H1 (cell line): ENCODE data around the gene MPPE1. TPM values are rescaled to one million over a fixed set of nuclear protein-coding genes. Genes with fewer than 3 reads are reported as not detected.

ENCODE experiments used
- CTCF ChIA-PET: fragments of 300-600 bp; sonication (Branson Sonifier 250); formaldehyde crosslinking; loops from one replicate; lab custom pipeline; 2021; ENCODE audit not compliant: partially characterized antibody; lab: Charles Lee
- POLR2A ChIA-PET: fragments of 300-600 bp; sonication (Branson Sonifier 250); formaldehyde crosslinking; loops from one replicate; lab custom pipeline; 2021; ENCODE audit warnings: inconsistent platforms; ENCODE audit not compliant: partially characterized antibody; lab: Charles Lee
- DNase-seq, 2 experiments: peaks; one replicate each; pipeline versions ENCODE4 v3.0.0 to v3.0.0-alpha.2; 2010 to 2022; ENCODE audit warnings: low spot score in 2 of 2, low read depth in 1 of 2, mixed read lengths in 1 of 2
- FAIRE-seq: peaks from 2 replicates; lab custom pipeline; 2011; peaks lifted over from hg19 to GRCh38; lab: Jason Lieb, UNC
- H2AFZ ChIP-seq: 2 replicates; pipeline ENCODE4 v1.8.1; 2012; ENCODE audit warnings: low read length, inconsistent platforms
- H2AK5ac ChIP-seq: 2 replicates; pipeline ENCODE4 v1.6.1; 2013; ENCODE audit warnings: low read depth, low read length
- H2BK120ac ChIP-seq: replicated peaks from 2 replicates; pipeline ENCODE3; 2013; ENCODE audit warnings: low read depth, low read length, inconsistent platforms
- H2BK12ac ChIP-seq: 2 replicates; pipeline ENCODE4 v1.6.1; 2013; ENCODE audit warnings: low read depth, low read length
- H2BK15ac ChIP-seq: 2 replicates; pipeline ENCODE4 v1.6.1; 2013; ENCODE audit warnings: low read length
- H2BK20ac ChIP-seq: 2 replicates; pipeline ENCODE4 v1.6.1; 2013; ENCODE audit warnings: low read length
- H2BK5ac ChIP-seq: 2 replicates; pipeline ENCODE4 v1.6.1; 2013; ENCODE audit warnings: low read depth, low read length
- H3K14ac ChIP-seq: 2 replicates; pipeline ENCODE4 v1.6.1; 2013; ENCODE audit warnings: inconsistent platforms; ENCODE audit not compliant: insufficient read length
- H3K18ac ChIP-seq: 2 replicates; pipeline ENCODE4 v1.6.1; 2013; ENCODE audit warnings: low read length; ENCODE audit errors: extremely low read depth
- H3K23ac ChIP-seq: 2 replicates; pipeline ENCODE4 v1.6.1; 2013; ENCODE audit warnings: inconsistent platforms; ENCODE audit not compliant: insufficient read length
- H3K23me2 ChIP-seq: 2 replicates; pipeline ENCODE4 v1.6.1; 2013; ENCODE audit warnings: low read depth, low read length
- H3K27ac ChIP-seq: 2 replicates; pipeline ENCODE4 v1.6.1; 2011; ENCODE audit warnings: low read depth, low read length, inconsistent platforms
- H3K27me3 ChIP-seq, 4 experiments: replicated peaks in 1 of 4; 1 replicate in 1 of 4; 2 replicates in 3 of 4; pipeline versions ENCODE4 v1.6.1 to v1.8.1; 2011 to 2013; ENCODE audit warnings: low read length in 3 of 4, mild to moderate bottlenecking in 3 of 4, inconsistent platforms in 2 of 4, mixed read lengths in 2 of 4, moderate library complexity in 1 of 4; ENCODE audit not compliant: control insufficient read depth in 3 of 4, insufficient read depth in 3 of 4; ENCODE audit errors: extremely low read depth in 1 of 4
- H3K36me3 ChIP-seq, 4 experiments: 2 replicates each; pipeline versions ENCODE4 v1.6.1 to v1.8.1; 2011 to 2013; ENCODE audit warnings: mild to moderate bottlenecking in 4 of 4, low read length in 3 of 4, moderate library complexity in 2 of 4, control low read depth in 1 of 4, inconsistent platforms in 1 of 4; ENCODE audit not compliant: insufficient read depth in 4 of 4, control insufficient read depth in 2 of 4
- H3K4ac ChIP-seq: replicated peaks from 2 replicates; pipeline ENCODE3; 2013; ENCODE audit warnings: low read length, low read depth, mixed read lengths, inconsistent platforms; ENCODE audit not compliant: insufficient read length
- H3K4me1 ChIP-seq, 4 experiments: replicated peaks in 1 of 4; 1 replicate in 1 of 4; 2 replicates in 3 of 4; pipeline versions ENCODE4 v1.6.1 to v1.8.1; 2011 to 2013; ENCODE audit warnings: low read length in 3 of 4, inconsistent platforms in 2 of 4, mixed read lengths in 1 of 4; ENCODE audit not compliant: insufficient read depth in 4 of 4, control insufficient read depth in 3 of 4
- H3K4me2 ChIP-seq, 2 experiments: 2 replicates each; pipeline versions ENCODE4 v1.6.1 to v1.8.1; 2011 to 2013; ENCODE audit warnings: low read depth in 2 of 2, low read length in 2 of 2, control low read depth in 1 of 2, inconsistent platforms in 1 of 2, mild to moderate bottlenecking in 1 of 2; ENCODE audit not compliant: insufficient read depth in 1 of 2
- H3K4me3 ChIP-seq, 4 experiments: fragments of 200-600, 300-600 bp in 1 of 4; sonication (generic), shearing (Covaris generic), sonication (Bioruptor Twin) in 1 of 4; 2 replicates each; pipeline versions ENCODE4 v1.5.1 to v1.8.1; 2011 to 2016; ENCODE audit warnings: low read length in 4 of 4, low read depth in 3 of 4, control low read depth in 2 of 4, inconsistent platforms in 2 of 4, mild to moderate bottlenecking in 2 of 4, mixed read lengths in 1 of 4, moderate library complexity in 1 of 4; ENCODE audit not compliant: insufficient read depth in 2 of 4; ENCODE audit errors: extremely low read depth in 1 of 4
- H3K56ac ChIP-seq: replicated peaks from 2 replicates; pipeline ENCODE3; 2013; ENCODE audit warnings: low read depth, mild to moderate bottlenecking, mixed read lengths, low read length, inconsistent platforms; ENCODE audit not compliant: insufficient read length
- H3K79me1 ChIP-seq: 2 replicates; pipeline ENCODE4 v1.6.1; 2013; ENCODE audit warnings: low read depth, low read length, control low read depth
- H3K79me2 ChIP-seq, 2 experiments: 2 replicates each; pipeline versions ENCODE4 v1.6.1 to v1.8.1; 2012 to 2013; ENCODE audit warnings: low read length in 2 of 2, mild to moderate bottlenecking in 2 of 2, inconsistent platforms in 1 of 2; ENCODE audit not compliant: insufficient read depth in 2 of 2, control insufficient read depth in 1 of 2
- H3K9ac ChIP-seq, 4 experiments: replicated peaks in 1 of 4; 1 replicate in 1 of 4; 2 replicates in 3 of 4; pipeline versions ENCODE4 v1.6.1 to v1.8.1; 2011 to 2013; ENCODE audit warnings: low read depth in 3 of 4, low read length in 3 of 4, control low read depth in 2 of 4, mild to moderate bottlenecking in 2 of 4, moderate library complexity in 2 of 4, inconsistent platforms in 1 of 4; ENCODE audit errors: extremely low read depth in 1 of 4
- H3K9me3 ChIP-seq, 2 experiments: 2 replicates each; pipeline versions ENCODE4 v1.6.1 to v1.8.1; 2012 to 2013; ENCODE audit warnings: mild to moderate bottlenecking in 2 of 2, moderate library complexity in 2 of 2, control low read depth in 1 of 2, inconsistent platforms in 1 of 2, low read depth in 1 of 2, low read length in 1 of 2, mixed read lengths in 1 of 2; ENCODE audit not compliant: insufficient read depth in 2 of 2
- H4K20me1 ChIP-seq, 2 experiments: replicated peaks in 1 of 2; 2 replicates each; pipeline versions ENCODE3 to v1.8.1; 2011 to 2013; ENCODE audit warnings: inconsistent platforms in 2 of 2, low read length in 2 of 2, mild to moderate bottlenecking in 1 of 2; ENCODE audit not compliant: insufficient read depth in 2 of 2, control insufficient read depth in 1 of 2
- H4K5ac ChIP-seq: 2 replicates; pipeline ENCODE4 v1.6.1; 2013; ENCODE audit warnings: low read length, low read depth, mixed read lengths, inconsistent platforms; ENCODE audit not compliant: insufficient read length
- H4K8ac ChIP-seq: 2 replicates; pipeline ENCODE4 v1.8.0; 2013; ENCODE audit warnings: mild to moderate bottlenecking, moderate library complexity, low read length, inconsistent platforms; ENCODE audit not compliant: insufficient read depth; ENCODE audit errors: extremely low read depth
- H4K91ac ChIP-seq: replicated peaks from 2 replicates; pipeline ENCODE3; 2013; ENCODE audit warnings: low read length, mixed read lengths, inconsistent platforms; ENCODE audit not compliant: insufficient read length
- CBX5 ChIP-seq: fragments of 300-800, 300-1000 bp; sonication (generic); IDR thresholded peaks from 2 replicates; pipeline ENCODE4 v1.7.1; 2016; ENCODE audit warnings: antibody characterized with exemption, low read length, low read depth
- CREB1 ChIP-seq: IDR thresholded peaks from 2 replicates; pipeline ENCODE4 v1.6.1; 2012; ENCODE audit warnings: inconsistent platforms
- CTBP2 ChIP-seq: IDR thresholded peaks from 2 replicates; pipeline ENCODE4 v1.7.0; 2011; ENCODE audit warnings: borderline replicate concordance, mild to moderate bottlenecking, moderate library complexity, mixed read lengths, low read length; ENCODE audit not compliant: insufficient read depth, insufficient read length
- EGR1 ChIP-seq: IDR thresholded peaks from 2 replicates; pipeline ENCODE4 v1.6.1; 2011; ENCODE audit warnings: low read depth, low read length, borderline replicate concordance
- EP300 ChIP-seq, 2 experiments: IDR thresholded peaks; 1 replicate in 1 of 2; 2 replicates in 1 of 2; pipeline ENCODE4 v1.6.1; 2011 to 2012; ENCODE audit warnings: low read depth in 2 of 2, low read length in 2 of 2, mild to moderate bottlenecking in 2 of 2, borderline replicate concordance in 1 of 2, inconsistent platforms in 1 of 2, moderate library complexity in 1 of 2
- KDM5A ChIP-seq: fragments of 200-600 bp; IDR thresholded peaks from 2 replicates; pipeline ENCODE4 v1.7.1; 2012; ENCODE audit warnings: mild to moderate bottlenecking, low read length, inconsistent platforms, mixed read lengths
- POLR2A ChIP-seq, 2 experiments: IDR thresholded peaks; 1 replicate in 1 of 2; 2 replicates in 1 of 2; pipeline ENCODE4 v1.6.1; 2011; ENCODE audit warnings: low read depth in 2 of 2, low read length in 2 of 2, mild to moderate bottlenecking in 2 of 2; ENCODE audit errors: control extremely low read depth in 1 of 2
- RBBP5 ChIP-seq: IDR thresholded peaks from 2 replicates; pipeline ENCODE4 v1.7.1; 2012; ENCODE audit warnings: low read depth, mild to moderate bottlenecking, inconsistent platforms, low read length, moderate library complexity, borderline replicate concordance
- RFX5 ChIP-seq: IDR thresholded peaks from 2 replicates; pipeline ENCODE4 v1.6.1; 2011; ENCODE audit warnings: low read depth, low read length, improper control_type of control experiment, borderline replicate concordance
- SAP30 ChIP-seq: fragments of 300-600 bp; sonication (generic); IDR thresholded peaks from 2 replicates; pipeline ENCODE4 v1.7.1; 2012; ENCODE audit warnings: low read length, moderate library complexity, mild to moderate bottlenecking, inconsistent platforms; ENCODE audit not compliant: insufficient read depth, insufficient replicate concordance
- SIN3A ChIP-seq, 2 experiments: IDR thresholded peaks in 1 of 2; conservative IDR thresholded peaks in 1 of 2; 2 replicates each; pipeline ENCODE4 v1.6.1; 2011 to 2012; ENCODE audit warnings: low read length in 2 of 2, improper control_type of control experiment in 1 of 2, low read depth in 1 of 2, mild to moderate bottlenecking in 1 of 2
- SP4 ChIP-seq: IDR thresholded peaks from 2 replicates; pipeline ENCODE4 v1.6.1; 2012; ENCODE audit warnings: low read length, inconsistent platforms
- ZNF274 ChIP-seq: IDR thresholded peaks from 2 replicates; pipeline ENCODE4 v1.7.0; 2012; ENCODE audit warnings: low read length, borderline replicate concordance; ENCODE audit errors: extremely low read depth
- WGBS, 2 experiments: shearing (Covaris generic) in 1 of 2; methylation state at CpG; one replicate each; pipeline versions ENCODE4 v1.1.6 to v1.1.7; 2013 to 2015; ENCODE audit warnings: low lambda C conversion rate in 2 of 2, mixed read lengths in 2 of 2, inconsistent platforms in 1 of 2, low coverage in 1 of 2, missing lambda C conversion rate in 1 of 2; ENCODE audit not compliant: insufficient replicate concordance in 2 of 2, insufficient coverage in 1 of 2, insufficient read length in 1 of 2; ENCODE audit errors: extremely low coverage in 1 of 2, missing lambda C conversion rate in 1 of 2; 5-methylcytosine and 5-hydroxymethylcytosine counted together
- polyA plus RNA-seq, 7 experiments: library from polyadenylated mRNA; depleted of rRNA in 3 of 7; stranded (reverse) in 5 of 7; unstranded in 2 of 7; fragments of >200 nt in 5 of 7; fragments of 200-250 nt in 2 of 7; gene quantifications; 1 replicate in 5 of 7; 2 replicates in 1 of 7; 4 replicates in 1 of 7; pipeline versions ENCODE4 v1.2.1 to v1.2.3, GENCODE V29; 2011 to 2013; ENCODE audit warnings: missing spikeins in 2 of 7, mixed read lengths in 2 of 7
- total RNA-seq: library from RNA; stranded (reverse); fragmentation: NEBNext Ultra II Directional; extraction: Animal tissue kit (Norgen Biotek cat#: 25700); gene quantifications from 2 replicates; pipeline ENCODE4 v1.2.1, GENCODE V29; 2021
- TF ChIP-seq, protein P1 (sequence below): IDR thresholded peaks from 2 replicates; pipeline ENCODE4 v1.6.1; 2012; ENCODE audit warnings: inconsistent platforms

The MPPE1 gene
- total and polyA plus RNA-seq, 2 of the 8 experiments (the other 6 are each of a cell fraction or from before 2014, with no cell fraction given) = 13.7 to 20.9 TPM

DNA sequence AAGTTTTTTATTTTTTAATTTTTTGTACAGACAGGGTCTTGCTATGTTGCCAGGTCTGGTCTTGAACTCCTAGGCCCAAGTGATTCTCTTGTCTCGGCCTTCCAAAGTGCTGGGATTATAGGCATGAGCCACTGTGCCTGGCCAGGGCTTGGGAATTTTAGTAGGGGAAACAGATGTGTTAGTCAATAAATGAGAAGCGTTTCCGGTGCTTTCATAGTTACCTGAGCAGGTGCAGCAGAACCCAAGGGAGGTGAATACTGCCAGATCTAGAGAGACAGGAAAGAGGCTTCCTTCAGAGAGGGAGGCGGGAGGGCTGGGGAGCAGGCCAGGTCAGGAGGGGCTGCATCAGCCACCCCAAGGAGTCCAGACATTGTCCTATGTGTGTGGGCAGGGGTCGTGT, 42.7 kb upstream of the MPPE1 start:
- peaks cover 3 to 14% (median 8%) of the 10 kb centered on the region in 4 experiments for H3K4me1 ChIP-seq
- no peak overlapping the region for H3K56ac ChIP-seq
- H2BK20ac ChIP-seq = no peak overlapping the region
- H3K79me1 ChIP-seq = no peaks in the 10 kb centered on the region
- DNase-seq = no peak
- H2BK120ac ChIP-seq = no peak overlapping the region
- no peaks in the 10 kb centered on the region for H3K79me2 ChIP-seq
- no peak overlapping the region for H4K8ac ChIP-seq
- no peaks in the 10 kb centered on the region for H3K27me3 ChIP-seq
- no peak overlapping the region for H2AFZ ChIP-seq
- H3K4me2 ChIP-seq = no peak overlapping the region
- ChIA-PET CTCF (interaction anchor here (0.6 to 22.3 kb wide), 7 partner anchors 11 to 293 kb away, joined by 3 to 471 read pairs (median 4); no protein-coding TSS in a partner anchor), POLR2A (interaction anchor here (0.5 to 5.7 kb wide), 4 partner anchors 29 to 341 kb away, joined by 3 to 29 read pairs (median 4); partner anchors contain the start of gene IMPA2)
- H3K9ac ChIP-seq = no peak overlapping the region
- no peaks in the 10 kb centered on the region for H3K9me3 ChIP-seq
- no peak overlapping the region for H3K4ac ChIP-seq
- no peak overlapping the region for H3K4me3 ChIP-seq
- H3K18ac ChIP-seq = no peak overlapping the region
- H3K23ac ChIP-seq = no peak overlapping the region
- H3K23me2 ChIP-seq = no peaks in the 10 kb centered on the region
- no peak overlapping the region for H2BK5ac ChIP-seq
- no peak overlapping the region for H2BK12ac ChIP-seq
- 90% methylated on average over 5 of the region's 5 CpGs; no CpG with 5 or more reads in 1 of the 2 experiments for WGBS, 2 experiments
- 0 out of 2 replicates have a peak overlapping the region, but pooled peaks have one; percentile 32 for H2AK5ac ChIP-seq
- no peak overlapping the region for H3K14ac ChIP-seq
- H3K36me3 ChIP-seq = no peaks in the 10 kb centered on the region
- H4K5ac ChIP-seq = no peak overlapping the region
- H3K27ac ChIP-seq = no peak overlapping the region
- H4K20me1 ChIP-seq = no peaks in the 10 kb centered on the region
- no peak overlapping the region for H4K91ac ChIP-seq
- no peak for FAIRE-seq
- no peak overlapping the region for H2BK15ac ChIP-seq
- no peak for TF ChIP-seq CREB1
- TF ChIP-seq ZNF274 = no peak
- no peak for TF ChIP-seq SIN3A (conservative IDR thresholded peaks at IDR 0.05 in 1 of 2, IDR thresholded peaks at IDR 0.05 in 1 of 2; ENCODE audit: low read depth in 1 of 2, low read length in 2 of 2)
- no peak for TF ChIP-seq CBX5
- TF ChIP-seq, protein P1, sequence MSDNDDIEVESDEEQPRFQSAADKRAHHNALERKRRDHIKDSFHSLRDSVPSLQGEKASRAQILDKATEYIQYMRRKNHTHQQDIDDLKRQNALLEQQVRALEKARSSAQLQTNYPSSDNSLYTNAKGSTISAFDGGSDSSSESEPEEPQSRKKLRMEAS = no peak
- TF ChIP-seq CTBP2 = no peak
- no peak for TF ChIP-seq SAP30
- TF ChIP-seq KDM5A = no peak
- TF ChIP-seq EGR1 = no peak
- no peak for TF ChIP-seq EP300 (IDR thresholded peaks at IDR 0.05; ENCODE audit: borderline replicate concordance in 1 of 2, low read depth in 2 of 2, low read length in 2 of 2)
- TF ChIP-seq RFX5 = no peak
- TF ChIP-seq RBBP5 = no peak
- TF ChIP-seq SP4 = no peak
- TF ChIP-seq POLR2A (IDR thresholded peaks at IDR 0.05; ENCODE audit: control extremely low read depth in 1 of 2, low read depth in 2 of 2, low read length in 2 of 2) = no peak
